Natural killer cell treated with Interleukin-12 subunit alpha and Interleukin-12 subunit beta and Interleukin-15 and Interleukin-18, amount 100 ng/mL, for 72 hours (primary cell): Measurements from ENCODE around the gene NUDT19. TPM values are rescaled to one million over a fixed set of nuclear protein-coding genes. Genes with fewer than 3 reads are reported as not detected.
"Not testable (repeated sequence)": the region's sequence is repeated elsewhere in the genome, so short reads cannot be mapped to it uniquely, and the experiment has no call there.

Experiments used
- ATAC-seq, 2 donors: fragments of 150-1000 bp; cut with Tn5 transposase in 1 of 2; sonication (Bioruptor Pico), chemical (Tn5 transposase) in 1 of 2; 2 replicates each; pipeline ENCODE4 v1.10.0; 2021
- DNase-seq: peaks from one replicate; pipeline ENCODE4 v3.0.0; 2022; ENCODE audit warnings: low spot score
- H3K27ac Mint-ChIP-seq, 2 donors: 1 replicate in 1 of 2; 2 replicates in 1 of 2; pipeline ENCODE4 v1.8.0; 2022; ENCODE audit warnings: mixed read lengths in 2 of 2, mild to moderate bottlenecking in 1 of 2, moderate library complexity in 1 of 2
- H3K27me3 Mint-ChIP-seq, 2 donors: 1 replicate in 1 of 2; 2 replicates in 1 of 2; pipeline ENCODE4 v1.8.0; 2022; ENCODE audit warnings: mixed read lengths in 2 of 2
- H3K36me3 Mint-ChIP-seq: one replicate; pipeline ENCODE4 v1.8.0; 2022; ENCODE audit warnings: mixed read lengths
- H3K4me1 Mint-ChIP-seq, 2 donors: 1 replicate in 1 of 2; 2 replicates in 1 of 2; pipeline ENCODE4 v1.8.0; 2022; ENCODE audit warnings: low read depth in 2 of 2, mixed read lengths in 2 of 2, mild to moderate bottlenecking in 1 of 2
- H3K4me3 Mint-ChIP-seq: one replicate; pipeline ENCODE4 v1.8.0; 2022; ENCODE audit warnings: mixed read lengths
- H3K9me3 Mint-ChIP-seq: 2 replicates; pipeline ENCODE4 v1.8.0; 2022; ENCODE audit warnings: mixed read lengths
- total RNA-seq, 2 donors: library from RNA; stranded (reverse); gene quantifications; one replicate each; pipeline ENCODE4 v1.2.3, GENCODE V29; 2022

NUDT19 gene
- total RNA-seq, 2 donors from 2014 or later = 19.6 to 21.7 TPM

DNA sequence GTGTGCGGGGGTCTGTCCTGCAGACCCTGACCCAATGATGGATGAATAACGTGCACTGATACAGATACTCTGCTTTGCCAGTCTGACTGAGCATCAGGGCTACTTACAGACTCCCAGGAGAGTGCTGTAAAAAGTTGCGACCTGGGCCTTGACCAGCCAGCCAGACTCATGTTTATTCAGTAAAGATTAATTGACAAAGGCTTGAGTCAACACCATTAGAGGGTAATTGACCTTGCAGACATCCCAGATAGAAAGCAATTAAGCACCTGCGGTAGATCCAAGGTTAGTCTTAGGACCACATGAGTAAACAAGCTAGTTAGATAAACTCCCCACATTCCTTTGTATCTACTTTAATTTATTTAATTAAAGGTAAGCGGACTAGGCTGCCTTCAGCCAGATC lies 10.4 kb downstream of the NUDT19 start:
- no peaks in the 10 kb centered on the region for H3K9me3 Mint-ChIP-seq
- H3K36me3 Mint-ChIP-seq = peaks cover 30% of the 10 kb centered on the region
- no peaks in the 10 kb centered on the region for H3K27me3 Mint-ChIP-seq
- peaks cover 21 to 24% of the 10 kb centered on the region in 2 donors for H3K4me1 Mint-ChIP-seq
- H3K27ac Mint-ChIP-seq = no peak overlapping the region
- no peak overlapping the region for H3K4me3 Mint-ChIP-seq
- ATAC-seq (no peak), DNase-seq (no peak)

DNA sequence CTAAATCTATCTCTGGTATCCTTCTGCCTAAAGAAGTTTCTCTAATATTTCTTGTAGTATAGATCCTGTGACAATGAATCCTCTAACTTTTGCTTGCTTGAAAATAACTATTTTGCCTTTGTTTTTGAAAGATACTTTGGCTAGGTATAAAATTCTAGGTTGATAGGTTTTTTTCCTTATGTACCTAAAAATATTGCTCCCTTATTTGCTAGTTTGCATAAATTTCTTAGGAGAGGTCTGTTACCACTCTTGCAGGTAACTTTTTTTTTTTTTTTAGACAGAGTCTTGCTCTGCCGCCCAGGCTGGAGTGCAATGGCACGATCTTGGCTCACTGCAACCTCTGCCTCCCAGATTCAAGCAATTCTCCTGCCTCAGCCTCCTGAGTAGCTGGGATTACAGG lies 12.4 kb downstream of the NUDT19 start:
- H3K27me3 Mint-ChIP-seq, H3K9me3 Mint-ChIP-seq: not testable (repeated sequence)

DNA sequence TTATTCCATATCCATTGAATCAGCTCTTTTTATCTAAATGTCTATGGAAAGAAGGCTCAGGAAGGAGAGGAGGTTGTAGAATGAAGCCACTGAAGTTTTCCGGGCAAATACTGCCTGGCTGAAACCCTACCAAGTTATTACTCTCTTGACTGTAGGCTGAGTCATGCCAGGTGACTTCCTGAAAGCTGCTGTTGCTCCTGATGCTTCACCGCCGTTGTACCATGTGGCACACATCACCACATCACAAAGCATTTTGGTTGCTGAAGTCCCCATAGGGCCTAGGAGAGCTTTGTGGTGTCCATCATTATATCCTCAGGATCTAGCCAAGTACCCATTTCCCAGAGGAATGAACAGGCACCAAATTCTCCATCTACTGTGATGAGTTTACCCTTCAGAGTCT lies 16.8 kb downstream of the NUDT19 start:
- Mint-ChIP-seq H3K4me3 (no peak overlapping the region), H3K36me3 (peaks cover 11% of the 10 kb centered on the region), H3K4me1 (peaks cover 8 to 19% of the 10 kb centered on the region in 2 donors), H3K27me3 (no peaks in the 10 kb centered on the region), H3K9me3 (no peaks in the 10 kb centered on the region), H3K27ac (peak overlapping the region; percentile 22 to 74)
- ATAC-seq (no peak), DNase-seq (no peak)

More for the DNA sequence above, 12.4 kb downstream of the NUDT19 start:
- not testable (repeated sequence) for H3K4me3 Mint-ChIP-seq, DNase-seq, ATAC-seq, H3K27ac Mint-ChIP-seq
- H3K36me3 Mint-ChIP-seq = peaks cover 19% of the 10 kb centered on the region
- H3K4me1 Mint-ChIP-seq = peaks cover 13 to 15% of the 10 kb centered on the region in 2 donors

DNA sequence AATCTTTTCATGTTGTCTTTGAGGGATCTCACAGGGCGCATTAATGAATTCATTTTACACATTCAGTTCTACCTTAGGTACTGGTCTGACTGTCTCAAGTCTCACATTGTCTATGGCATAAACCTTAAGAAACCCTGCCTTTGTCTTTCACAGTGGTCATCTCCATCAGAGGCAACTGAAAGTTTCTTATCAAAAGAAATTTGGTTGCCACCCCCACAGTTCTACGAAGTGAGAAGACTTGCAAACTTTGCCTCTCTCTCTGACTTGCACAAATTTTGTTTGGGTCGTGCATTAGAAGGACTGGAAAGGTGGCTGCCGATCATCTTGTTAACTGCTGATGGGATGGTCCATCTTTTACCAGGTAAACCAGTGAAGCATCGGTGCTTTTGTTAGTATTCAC lies 17.4 kb downstream of the NUDT19 start:
- peak overlapping the region; percentile 22 to 74 for H3K27ac Mint-ChIP-seq
- H3K9me3 Mint-ChIP-seq = no peaks in the 10 kb centered on the region
- peaks cover 8% of the 10 kb centered on the region for H3K36me3 Mint-ChIP-seq
- no peaks in the 10 kb centered on the region for H3K27me3 Mint-ChIP-seq
- DNase-seq (no peak), ATAC-seq (no peak)
- H3K4me1 Mint-ChIP-seq = peaks cover 8 to 19% of the 10 kb centered on the region in 2 donors
- H3K4me3 Mint-ChIP-seq = no peak overlapping the region

DNA sequence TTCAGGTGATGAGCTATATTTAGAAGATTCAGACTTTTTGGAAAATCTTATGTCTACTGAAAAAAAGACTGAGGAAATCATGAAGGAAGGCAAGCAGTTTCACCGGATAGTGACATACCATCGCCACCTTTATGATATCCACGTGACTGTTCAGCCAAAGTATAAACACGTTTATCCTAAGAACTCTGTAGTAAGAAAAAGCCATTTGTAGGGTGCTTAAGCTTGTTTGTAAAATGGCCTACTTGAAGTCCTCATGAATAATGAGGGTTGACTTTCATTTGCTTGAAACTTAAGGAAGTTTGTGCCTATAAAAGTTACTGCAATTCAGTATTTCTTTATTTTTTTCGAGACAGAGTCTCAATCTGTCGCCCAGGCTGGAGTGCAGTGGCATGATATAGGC lies 20.1 kb downstream of the NUDT19 start:
- Mint-ChIP-seq H3K4me3 (no peak overlapping the region), H3K4me1 (peaks cover 8 to 15% of the 10 kb centered on the region in 2 donors), H3K27me3 (no peaks in the 10 kb centered on the region), H3K36me3 (no peaks in the 10 kb centered on the region), H3K27ac (no peak overlapping the region), H3K9me3 (no peaks in the 10 kb centered on the region)
- no peak for ATAC-seq
- no peak for DNase-seq

DNA sequence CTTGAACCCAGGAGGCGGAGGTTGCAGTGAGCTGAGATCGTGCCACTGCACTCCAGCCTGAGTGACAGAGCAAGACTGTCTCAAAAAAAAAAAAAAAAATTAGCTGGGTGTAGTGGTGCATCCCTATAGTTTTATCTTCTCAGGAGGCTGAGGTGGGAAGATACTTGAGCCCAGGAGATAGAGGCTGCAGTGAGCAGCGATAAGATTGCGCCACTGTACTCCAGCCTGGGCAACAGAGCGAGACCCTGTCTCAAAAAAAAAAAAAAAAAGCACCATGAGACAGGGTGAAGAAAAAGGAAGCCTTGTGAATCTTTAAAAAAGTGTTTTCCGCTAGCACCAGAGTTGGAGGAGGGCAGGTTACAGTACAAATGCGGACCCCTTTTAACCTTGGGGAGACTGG lies 24.6 kb downstream of the NUDT19 start:
- H3K4me3 Mint-ChIP-seq, H3K4me1 Mint-ChIP-seq, H3K27ac Mint-ChIP-seq, ATAC-seq, H3K9me3 Mint-ChIP-seq, H3K36me3 Mint-ChIP-seq, DNase-seq, H3K27me3 Mint-ChIP-seq: not testable (repeated sequence)

DNA sequence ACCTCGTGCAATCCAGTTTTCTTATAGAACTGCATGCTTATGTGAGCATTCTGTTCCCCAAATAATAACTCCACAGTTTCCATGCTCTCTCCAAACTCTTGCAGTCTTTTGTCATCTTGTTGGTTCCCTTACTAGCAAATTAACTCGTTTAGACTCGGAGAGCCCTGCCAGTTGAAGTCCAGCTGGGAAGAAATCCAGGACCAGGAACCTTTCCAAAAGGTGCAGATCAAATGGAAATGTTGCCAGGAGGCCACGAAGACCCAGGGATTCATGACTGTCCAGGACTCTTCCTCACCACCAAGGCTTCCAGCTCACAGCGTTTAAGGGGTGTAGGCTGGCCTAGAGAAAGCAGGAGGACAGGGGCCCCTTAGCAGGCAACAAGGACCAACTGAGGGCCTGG lies 25.9 kb downstream of the NUDT19 start:
- ATAC-seq = no peak
- H3K4me1 Mint-ChIP-seq = no peaks in the 10 kb centered on the region
- no peaks in the 10 kb centered on the region for H3K36me3 Mint-ChIP-seq
- H3K4me3 Mint-ChIP-seq = no peak overlapping the region
- no peak for DNase-seq
- H3K9me3 Mint-ChIP-seq = no peaks in the 10 kb centered on the region
- H3K27ac Mint-ChIP-seq = no peak overlapping the region
- no peaks in the 10 kb centered on the region for H3K27me3 Mint-ChIP-seq

DNA sequence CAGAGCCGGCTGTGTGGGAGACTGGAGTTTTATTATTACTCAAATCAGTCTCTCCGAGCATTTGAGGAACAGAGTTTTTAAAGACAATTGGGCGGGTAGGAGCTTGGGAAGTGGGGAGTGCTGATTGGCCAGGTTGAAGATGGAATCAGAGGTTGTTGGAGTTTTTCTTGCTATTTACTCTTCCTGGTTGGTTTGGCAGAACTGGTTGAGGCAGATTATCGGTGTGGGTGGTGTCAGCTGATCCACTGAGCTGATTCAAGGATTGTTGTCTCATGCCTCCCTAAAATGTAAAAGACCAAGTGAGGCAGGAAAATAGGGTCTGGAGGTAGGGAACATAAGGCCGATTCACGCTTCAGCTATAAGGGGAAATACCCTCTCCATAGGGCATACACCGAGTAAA lies 26.7 kb downstream of the NUDT19 start:
- DNase-seq (no peak), ATAC-seq (no peak)
- no peaks in the 10 kb centered on the region for H3K4me1 Mint-ChIP-seq
- no peaks in the 10 kb centered on the region for H3K9me3 Mint-ChIP-seq
- H3K4me3 Mint-ChIP-seq = no peak overlapping the region
- H3K27me3 Mint-ChIP-seq = no peaks in the 10 kb centered on the region
- H3K27ac Mint-ChIP-seq = no peak overlapping the region
- no peaks in the 10 kb centered on the region for H3K36me3 Mint-ChIP-seq

DNA sequence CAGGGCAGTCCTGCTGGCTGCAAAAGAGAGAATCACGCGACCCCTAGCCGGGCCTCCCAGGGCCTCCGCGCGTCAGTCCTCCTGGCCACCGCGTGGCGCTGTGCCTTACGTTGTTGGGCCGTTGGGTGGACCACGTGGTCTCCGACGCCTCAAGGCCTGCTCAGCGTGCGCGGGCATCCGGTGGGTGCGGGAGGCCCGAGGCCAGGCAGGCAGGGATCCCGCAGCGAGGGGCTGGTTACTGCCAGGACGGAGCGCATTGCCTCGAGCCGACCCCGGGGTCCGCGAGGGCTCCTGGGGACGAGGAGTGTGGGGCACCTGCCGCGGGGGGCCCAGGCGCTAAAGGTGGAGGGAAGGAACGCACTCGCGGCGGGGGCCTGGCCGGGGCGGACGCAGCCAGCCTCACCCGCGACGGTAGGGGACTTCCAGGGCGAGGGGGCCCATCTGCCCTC lies 28.0 kb downstream of the NUDT19 start, which contains the start of gene TDRD12:
Gene TDRD12 (plus strand): TSS at position 157 of the 449 bp plus-strand sequence. CDS start 306 bp downstream, outside the sequence.
- no peak within 1 kb of the TSS for H3K27ac Mint-ChIP-seq
- ATAC-seq (no peak), DNase-seq (no peak)
- H3K4me1 Mint-ChIP-seq = no peaks in the 10 kb centered on the region
- no peaks in the 10 kb centered on the region for H3K9me3 Mint-ChIP-seq
- no peak within 1 kb of the TSS for H3K4me3 Mint-ChIP-seq
- no peaks in the 10 kb centered on the region for H3K27me3 Mint-ChIP-seq
- H3K36me3 Mint-ChIP-seq = no peaks in the 10 kb centered on the region

DNA sequence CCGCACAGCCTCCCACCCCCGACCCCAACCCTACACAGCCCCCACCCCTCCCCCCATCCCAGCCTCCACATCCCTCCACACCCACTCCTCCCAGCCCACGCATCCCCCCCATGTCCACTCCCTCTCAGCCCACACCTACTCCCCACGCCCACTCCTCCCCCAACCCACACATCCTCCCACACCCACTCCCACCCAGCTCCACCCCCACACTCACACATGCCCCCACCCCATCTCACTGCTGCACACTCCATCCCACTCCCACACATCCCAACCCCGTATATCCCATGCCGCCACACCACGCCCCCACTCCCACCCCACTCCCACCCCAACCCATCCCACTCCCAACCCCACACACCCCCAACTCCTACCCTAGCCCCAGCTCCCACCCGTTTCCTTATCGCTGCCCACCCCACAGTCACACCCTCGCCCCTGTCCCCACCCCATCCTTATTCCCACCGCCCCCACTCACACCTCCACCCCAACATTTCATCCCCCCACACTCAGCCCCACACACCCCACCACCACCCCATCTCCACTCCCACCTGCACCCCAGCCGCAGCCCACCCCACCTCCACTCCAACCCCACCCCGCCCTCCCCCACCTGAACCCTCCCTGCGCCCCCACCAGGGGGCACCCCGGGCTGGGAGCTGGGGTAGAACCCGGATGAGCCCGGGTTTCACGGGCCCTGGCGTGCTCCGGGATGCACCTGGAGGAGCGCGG lies 28.8 kb downstream of the NUDT19 start:
- H3K9me3 Mint-ChIP-seq = no peaks in the 10 kb centered on the region
- no peaks in the 10 kb centered on the region for H3K27me3 Mint-ChIP-seq
- ATAC-seq (peak in 1 of 2 donors; percentile 20), DNase-seq (no peak)
- no peak overlapping the region for H3K27ac Mint-ChIP-seq
- no peaks in the 10 kb centered on the region for H3K4me1 Mint-ChIP-seq
- no peak overlapping the region for H3K4me3 Mint-ChIP-seq
- no peaks in the 10 kb centered on the region for H3K36me3 Mint-ChIP-seq

DNA sequence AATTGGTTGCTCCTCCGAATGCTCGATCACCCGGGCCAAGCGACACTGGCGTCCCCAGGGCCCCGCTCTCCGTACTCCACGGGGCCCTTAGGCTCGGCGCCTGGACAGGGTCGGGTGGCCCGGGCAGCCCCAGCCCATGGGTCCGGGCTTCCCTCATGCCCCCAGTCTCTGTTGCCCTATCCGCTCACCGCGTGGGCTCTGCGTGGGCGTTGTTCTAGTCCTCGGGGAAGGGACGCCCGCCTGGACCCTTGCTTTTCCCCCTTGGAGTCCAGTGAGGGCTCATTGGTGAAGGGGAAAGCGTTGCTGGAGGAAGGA lies 29.3 kb downstream of the NUDT19 start:
- no peak overlapping the region for H3K27ac Mint-ChIP-seq

DNA sequence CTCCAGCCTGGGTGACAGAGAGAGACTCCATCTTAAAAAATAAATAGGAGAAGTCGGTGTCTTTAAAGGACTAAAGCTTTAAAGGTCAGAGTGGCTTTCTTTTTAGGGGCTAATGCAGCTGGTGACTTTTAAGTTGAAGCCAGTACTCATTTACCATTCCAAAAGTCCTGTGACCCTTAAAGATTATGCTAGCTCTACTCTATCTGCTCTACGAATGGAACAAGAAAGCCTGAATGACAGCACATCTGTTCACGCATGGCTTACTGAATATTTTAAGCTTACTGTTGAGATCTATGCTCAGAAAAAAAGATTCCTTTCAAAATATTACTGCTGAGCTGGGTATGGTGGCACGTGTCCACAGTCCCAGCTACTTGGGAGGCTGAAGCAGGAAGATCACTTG lies 44.3 kb downstream of the NUDT19 start:
- Mint-ChIP-seq H3K4me3 (no peak overlapping the region), H3K9me3 (no peaks in the 10 kb centered on the region), H3K27ac (no peak overlapping the region), H3K4me1 (peaks cover 0 to 6% of the 10 kb centered on the region in 2 donors), H3K36me3 (no peaks in the 10 kb centered on the region), H3K27me3 (peaks cover 4 to 7% of the 10 kb centered on the region in 2 donors)
- DNase-seq (no peak), ATAC-seq (no peak)

More for the DNA sequence above, 29.3 kb downstream of the NUDT19 start:
- Mint-ChIP-seq H3K4me3 (no peak overlapping the region), H3K4me1 (no peaks in the 10 kb centered on the region), H3K27me3 (no peaks in the 10 kb centered on the region), H3K9me3 (no peaks in the 10 kb centered on the region), H3K36me3 (no peaks in the 10 kb centered on the region)
- DNase-seq (no peak), ATAC-seq (peak in 1 of 2 donors; percentile 40)

DNA sequence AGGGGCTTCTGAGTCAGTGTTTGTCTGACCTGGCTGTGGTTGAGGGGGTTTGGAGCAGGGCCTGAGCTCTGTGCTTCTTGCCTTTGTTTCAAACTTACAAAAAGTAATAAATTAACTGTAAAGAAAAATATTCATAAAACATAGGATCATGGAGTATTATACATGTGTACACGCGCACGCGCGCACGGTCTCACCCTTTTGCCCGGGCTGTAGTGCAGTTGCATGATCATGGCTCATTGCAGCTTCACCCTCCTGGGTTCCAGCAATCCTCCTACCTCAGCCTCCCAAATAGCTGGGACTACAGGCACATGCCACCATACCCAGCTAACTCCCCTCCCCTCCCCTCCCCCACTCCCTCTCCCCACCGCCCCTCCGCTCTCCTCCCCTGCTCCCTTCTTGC lies 51.4 kb downstream of the NUDT19 start:
- DNase-seq (no peak), ATAC-seq (no peak)
- H3K27ac Mint-ChIP-seq = no peak overlapping the region
- no peaks in the 10 kb centered on the region for H3K9me3 Mint-ChIP-seq
- H3K4me1 Mint-ChIP-seq = peaks cover 0 to 1% of the 10 kb centered on the region in 2 donors
- H3K4me3 Mint-ChIP-seq = no peak overlapping the region
- no peaks in the 10 kb centered on the region for H3K36me3 Mint-ChIP-seq
- H3K27me3 Mint-ChIP-seq = peaks cover 4 to 7% of the 10 kb centered on the region in 2 donors

DNA sequence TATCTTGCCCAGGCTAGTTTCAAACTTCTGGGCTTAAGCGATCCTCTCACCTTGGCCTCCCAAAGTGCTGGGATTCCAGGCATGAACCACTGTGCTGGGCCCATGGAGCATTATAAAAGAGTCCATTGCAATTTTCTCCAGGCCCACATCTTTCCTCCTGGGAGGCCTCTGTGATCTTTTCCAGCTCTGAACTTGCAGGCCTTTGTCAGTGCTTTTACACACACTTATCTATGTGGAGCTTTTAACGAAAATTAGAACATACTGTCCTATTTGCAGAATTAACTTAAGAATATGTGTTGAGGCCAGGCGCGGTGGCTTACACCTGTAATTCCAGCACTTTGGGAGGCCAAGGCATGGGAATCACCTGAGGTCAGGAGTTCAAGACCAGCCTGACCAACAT lies 51.8 kb downstream of the NUDT19 start:
- H3K4me3 Mint-ChIP-seq = no peak overlapping the region
- H3K4me1 Mint-ChIP-seq = peaks cover 0 to 2% of the 10 kb centered on the region in 2 donors
- H3K27me3 Mint-ChIP-seq = peaks cover 4 to 7% of the 10 kb centered on the region in 2 donors
- ATAC-seq = no peak
- H3K9me3 Mint-ChIP-seq = no peaks in the 10 kb centered on the region
- DNase-seq = no peak
- H3K27ac Mint-ChIP-seq = no peak overlapping the region
- H3K36me3 Mint-ChIP-seq = no peaks in the 10 kb centered on the region
